NT2/D1 (cell line): Measurements from ENCODE around the gene CDKN1A.

ENCODE experiments used
- SUZ12 ChIP-seq: IDR thresholded peaks from 2 replicates; pipeline ENCODE4 v1.6.1; 2011; ENCODE audit not compliant: insufficient read length, insufficient read depth; ENCODE audit errors: extremely low read depth
- YY1 ChIP-seq: IDR thresholded peaks from 2 replicates; pipeline ENCODE4 v1.6.1; 2011; ENCODE audit not compliant: insufficient read length, insufficient read depth
- ZNF274 ChIP-seq: IDR thresholded peaks from 2 replicates; pipeline ENCODE4 v1.6.1; 2011; ENCODE audit warnings: mild to moderate bottlenecking, low read depth, low read length

GRCh38 chr6:36634317-36635108 is 44.0 kb upstream of the CDKN1A start:
- TF ChIP-seq ZNF274: no peak
- no peak for TF ChIP-seq SUZ12
- TF ChIP-seq YY1: no peak
